ENCODE data around the gene TMEM231.

DNA sequence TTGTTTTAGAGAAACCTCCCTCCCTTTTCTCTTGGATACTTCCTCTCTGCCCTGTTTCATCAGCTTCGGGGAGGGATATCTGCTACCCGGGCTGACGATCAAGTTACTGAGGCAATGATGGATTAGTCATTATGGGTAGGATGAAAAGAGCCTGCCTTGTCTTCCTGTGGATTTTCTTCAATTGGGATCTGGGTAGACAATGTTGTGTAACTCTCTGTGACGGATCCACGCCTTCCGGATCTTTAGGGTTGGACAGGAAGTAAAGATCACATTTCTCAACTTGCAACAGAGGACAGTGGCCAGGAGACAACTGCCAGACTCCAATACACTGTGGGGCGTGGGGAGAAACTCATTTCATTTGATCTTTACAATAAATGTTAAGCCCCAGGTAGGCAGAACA is 49.5 kb downstream of the TMEM231 start:
- TF ChIP-seq ZBTB33 (CRISPR knock-in tag; IDR thresholded peaks at IDR 0.05), result no peak
- TF ChIP-seq CTCF (IDR thresholded peaks at IDR 0.05 in 2 of 3, conservative IDR thresholded peaks at IDR 0.05 in 1 of 3; ENCODE audit: insufficient read depth in 2 of 3, low read depth in 1 of 3, low read length in 3 of 3), result no peak
- TF ChIP-seq RAD51 (IDR thresholded peaks at IDR 0.05; ENCODE audit: borderline replicate concordance, low read depth), result no peak
- TF ChIP-seq HDAC6 (IDR thresholded peaks at IDR 0.05; ENCODE audit: low read depth, low read length), result no peak
